Hepatic stellate cell (primary cell): ENCODE measurements around the gene GRIA4.
"Not testable (repeated sequence)": the region's sequence is repeated elsewhere in the genome, so short reads cannot be mapped to it uniquely, and the experiment has no call there.

Source experiments
- DNase-seq: peaks from one replicate; pipeline ENCODE4 v3.0.0; 2011; ENCODE audit warnings: low spot score

Gene GRIA4

DNA sequence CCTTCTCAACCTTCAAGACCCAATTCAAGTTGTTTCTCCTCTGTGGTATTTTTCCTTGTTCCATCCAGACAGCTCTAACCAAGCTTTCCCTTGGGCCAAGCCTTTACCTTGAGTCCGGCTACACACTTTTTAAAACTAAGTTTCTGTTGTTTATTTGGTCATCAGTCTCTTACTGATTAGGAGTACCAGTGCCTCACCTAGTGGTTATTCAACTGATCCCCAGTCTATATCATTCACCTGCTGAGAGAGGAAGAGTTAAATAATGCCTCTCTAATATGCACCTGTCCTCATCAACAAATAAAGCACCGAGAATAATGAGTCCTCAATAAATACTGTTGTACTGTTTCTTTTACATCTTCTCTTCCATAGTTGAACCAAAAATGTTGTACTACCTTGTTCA is 251.4 kb downstream of the GRIA4 start:
- no peak for DNase-seq

GRCh38 chr11:105862736-105863367 is 253.0 kb downstream of the GRIA4 start:
- peak; percentile 3 for DNase-seq

GRCh38 chr11:105863523-105863922 is 253.7 kb downstream of the GRIA4 start:
- no peak for DNase-seq

- DNase-seq = no peak
These were observed 257.9 kb downstream of the GRIA4 start for GRCh38 chr11:105867742-105868141.

- no peak for DNase-seq
These were observed 259.0 kb downstream of the GRIA4 start for GRCh38 chr11:105868762-105869285.

- no peak for DNase-seq
These were observed 260.7 kb downstream of the GRIA4 start for GRCh38 chr11:105870516-105871113.

GRCh38 chr11:105878510-105878909 is 268.6 kb downstream of the GRIA4 start:
- DNase-seq = no peak

- not testable (repeated sequence) for DNase-seq
These were observed 269.1 kb downstream of the GRIA4 start for GRCh38 chr11:105878927-105879326.

GRCh38 chr11:105881027-105881426 is 271.2 kb downstream of the GRIA4 start:
- no peak for DNase-seq

DNA sequence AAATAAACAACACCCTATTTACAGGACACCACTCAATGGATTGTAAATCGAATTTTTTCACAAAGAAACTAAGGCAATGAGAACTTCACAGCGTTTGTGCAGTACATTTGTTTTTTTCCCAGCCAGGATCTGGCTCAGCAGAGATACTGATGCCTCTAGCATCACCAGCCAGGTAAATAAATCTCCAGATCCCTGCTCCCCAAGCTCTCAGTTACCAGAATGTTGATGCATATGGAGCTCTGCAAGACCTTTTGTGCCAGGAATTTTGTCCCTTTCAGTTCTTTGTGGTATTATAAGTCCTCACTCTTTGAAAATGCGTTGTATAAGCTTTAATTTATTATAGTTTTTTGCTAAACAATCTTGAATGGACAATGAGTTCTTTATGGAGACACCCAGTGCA is 274.6 kb downstream of the GRIA4 start:
- DNase-seq = no peak

GRCh38 chr11:105891685-105892084 is 281.8 kb downstream of the GRIA4 start:
- no peak for DNase-seq

DNA sequence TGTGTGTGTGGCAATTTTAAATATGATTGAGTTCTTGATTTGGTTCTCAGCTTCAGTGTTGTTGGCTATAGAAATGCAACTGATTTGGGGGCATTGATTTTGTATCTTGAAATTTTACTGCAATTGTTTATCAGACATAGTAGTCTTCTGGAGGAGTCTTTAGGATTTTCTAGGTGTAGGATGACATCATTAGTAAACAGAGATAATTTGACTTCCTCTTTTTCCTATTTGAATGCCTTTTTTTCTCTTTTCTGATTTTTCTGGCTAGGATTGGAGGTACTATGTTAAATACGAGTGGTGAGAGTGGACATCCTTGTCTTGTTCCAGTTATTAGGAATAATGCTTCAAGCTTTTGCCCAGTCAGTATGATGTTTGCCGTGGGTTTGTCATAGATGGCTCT is 287.3 kb downstream of the GRIA4 start:
- DNase-seq = no peak

- no peak for DNase-seq
These were observed 289.9 kb downstream of the GRIA4 start for GRCh38 chr11:105899772-105900171.

- no peak for DNase-seq
These were observed 290.7 kb downstream of the GRIA4 start for GRCh38 chr11:105900515-105901035.

DNA sequence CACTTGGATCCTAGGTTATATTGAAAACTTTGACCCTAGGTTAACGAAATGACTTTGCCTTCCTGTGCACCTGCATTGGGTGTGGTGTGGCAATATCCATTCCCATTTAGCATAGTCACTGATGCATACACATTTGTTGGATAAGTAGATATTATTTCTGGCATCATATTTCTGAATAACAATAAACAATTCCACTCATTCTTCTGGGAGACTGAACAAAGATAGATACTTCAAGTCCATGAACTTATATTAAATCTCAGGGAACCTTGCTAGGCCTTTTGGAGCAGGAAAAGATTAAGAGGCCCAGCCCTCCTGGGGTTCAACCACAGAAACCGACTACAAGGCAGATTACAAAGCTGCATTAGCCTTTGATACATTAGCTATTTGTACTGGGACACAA is 293.2 kb downstream of the GRIA4 start:
- no peak for DNase-seq

DNA sequence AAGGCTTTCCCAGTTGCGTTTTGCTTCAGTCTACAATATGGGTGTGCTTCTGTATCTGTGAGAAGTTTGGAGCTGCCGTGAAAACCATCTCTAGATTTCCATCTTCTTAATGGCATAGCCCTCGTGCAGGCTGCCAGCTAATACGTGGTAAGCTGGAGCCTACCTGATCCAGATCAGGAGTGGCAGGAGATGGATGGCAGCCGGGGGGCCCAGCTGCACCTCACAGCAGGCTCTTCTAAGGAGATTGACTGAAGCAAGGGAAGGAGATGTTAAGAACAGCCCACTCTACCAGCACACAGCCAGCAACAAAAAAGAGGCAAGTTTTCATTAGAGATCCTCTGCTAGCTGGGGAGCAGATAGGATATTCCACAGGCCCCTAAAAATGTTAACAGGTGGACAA is 296.6 kb downstream of the GRIA4 start:
- DNase-seq = no peak

DNA sequence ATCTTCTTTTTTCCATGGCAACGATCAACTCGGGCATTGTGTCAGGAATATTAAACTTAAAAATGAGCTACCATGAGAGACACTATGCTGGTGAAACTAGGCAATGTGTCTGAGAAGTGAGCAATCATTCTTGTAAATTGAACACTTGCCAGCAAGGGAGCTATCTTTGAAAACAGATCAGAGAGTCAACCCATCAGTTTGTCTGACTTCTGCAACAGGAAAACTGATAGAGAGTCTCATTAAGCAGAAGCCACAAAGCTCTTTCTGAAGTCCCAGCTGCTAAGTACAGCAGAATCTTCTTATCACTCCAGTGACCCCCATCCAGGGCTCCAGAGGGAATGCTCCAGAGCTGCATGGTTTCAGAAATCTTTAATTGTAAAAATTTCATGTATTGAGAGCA is 297.4 kb downstream of the GRIA4 start:
- DNase-seq = no peak

- DNase-seq = no peak
These were observed 300.3 kb downstream of the GRIA4 start for GRCh38 chr11:105910095-105910715.

GRCh38 chr11:105911454-105911853 is 301.6 kb downstream of the GRIA4 start:
- DNase-seq = no peak

DNA sequence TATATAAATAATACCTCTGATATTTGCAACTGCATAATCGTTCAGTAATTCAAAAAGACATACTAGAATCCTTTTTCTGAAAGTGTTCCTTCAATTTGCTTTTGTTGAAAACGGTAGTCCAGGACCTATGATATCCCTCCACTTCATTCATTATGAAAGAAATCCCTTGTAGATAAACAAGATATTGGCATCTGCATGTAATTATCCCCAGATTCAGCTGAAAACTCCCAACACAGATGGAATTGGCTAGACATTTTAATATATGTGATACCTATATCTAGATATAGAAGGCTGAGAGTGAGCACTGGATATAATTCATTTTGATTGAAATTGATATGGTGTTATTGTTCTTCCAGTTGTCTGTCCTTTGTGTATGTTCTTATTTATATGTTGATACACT is 302.8 kb downstream of the GRIA4 start:
- DNase-seq = no peak

DNA sequence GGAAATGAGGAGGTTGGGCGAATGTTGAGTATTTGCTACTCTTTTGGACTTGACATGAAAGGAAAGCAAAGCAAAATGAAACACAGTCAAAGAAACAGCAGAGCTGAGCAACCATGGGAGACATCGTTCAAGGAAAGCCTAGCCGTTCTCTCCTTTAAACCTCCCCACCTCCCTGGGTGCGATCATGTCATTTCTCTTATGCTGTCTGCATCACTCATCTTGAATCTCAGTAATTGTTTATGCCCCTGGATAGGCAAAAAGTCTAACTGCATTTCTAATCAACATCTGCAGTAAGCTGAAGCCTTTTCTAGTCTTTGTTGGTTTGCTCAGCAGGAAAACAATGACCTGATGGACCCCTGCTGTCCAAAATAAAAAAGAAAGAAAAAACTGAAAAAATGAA is 305.1 kb downstream of the GRIA4 start:
- no peak for DNase-seq

GRCh38 chr11:105918039-105918438 is 308.2 kb downstream of the GRIA4 start:
- no peak for DNase-seq

DNA sequence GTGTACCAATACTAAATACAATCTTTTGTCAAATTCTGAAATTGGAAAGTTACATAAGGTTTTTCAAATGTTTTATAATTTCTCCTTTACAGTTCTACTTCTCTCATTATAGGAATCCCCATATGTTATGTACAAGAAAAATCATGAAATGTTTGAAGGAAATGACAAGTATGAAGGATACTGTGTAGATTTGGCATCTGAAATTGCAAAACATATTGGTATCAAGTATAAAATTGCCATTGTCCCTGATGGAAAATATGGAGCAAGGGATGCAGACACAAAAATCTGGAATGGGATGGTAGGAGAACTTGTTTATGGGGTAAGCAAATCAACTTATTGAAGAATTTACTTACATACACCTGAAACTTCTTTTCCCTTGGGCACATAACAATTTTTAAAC is 308.7 kb downstream of the GRIA4 start:
- no peak for DNase-seq
